HepG2 (cell line): ENCODE data around the gene ADAM15. TPM values are rescaled to one million over a fixed set of nuclear protein-coding genes. Genes with fewer than 3 reads are reported as not detected.

Source experiments
- ATAC-seq: fragments of 200-7000 bp; cut with Tn5 transposase; 3 replicates; pipeline ENCODE4 v1.9.1; 2020; ENCODE audit warnings: mild to moderate bottlenecking, moderate library complexity
- Bru-seq: library from RNA; stranded (reverse); fragments of 400-500 nt; gene quantifications from one replicate; lab custom pipeline; 2021; lab: Mats Ljungman, UMichigan
- BruChase-seq, 2 experiments: library from RNA; stranded (reverse); fragments of 400-500 nt; gene quantifications; one replicate each; lab custom pipeline; 2021; lab: Mats Ljungman, UMichigan
- BruUV-seq: library from RNA; stranded (reverse); fragments of 400-500 nt; replicated peaks from 2 replicates; lab custom pipeline; 2021; lab: Mats Ljungman, UMichigan
- CTCF ChIA-PET: fragments of 300-600 bp; formaldehyde crosslinking; extraction: SDS; loops from one replicate; lab custom pipeline; 2021; ENCODE audit warnings: low total read pairs, inconsistent platforms, low intra/inter-chr PET ratio; lab: Yijun Ruan, JAX
- POLR2A ChIA-PET: fragments of 350-600 bp; sonication (Branson Sonifier 250); formaldehyde crosslinking; loops from one replicate; lab custom pipeline; 2020; ENCODE audit warnings: antibody characterized with exemption, inconsistent platforms; lab: Yijun Ruan, JAX
- DNase-seq: peaks from one replicate; pipeline ENCODE4 v3.0.0-alpha.2; 2015; ENCODE audit warnings: low spot score
- FAIRE-seq: peaks from 3 replicates; lab custom pipeline; 2011; peaks lifted over from hg19 to GRCh38; lab: Jason Lieb, UNC
- H2AFZ ChIP-seq: one replicate; pipeline ENCODE4 v1.6.1; 2011; ENCODE audit warnings: low read length, inconsistent platforms
- H3K27ac ChIP-seq: fragments of 300-600 bp; 3 replicates; pipeline ENCODE4 v1.8.0; 2011; ENCODE audit warnings: mixed run types, mild to moderate bottlenecking, mixed read lengths, low read length, inconsistent platforms; ENCODE audit not compliant: insufficient read depth; ENCODE audit errors: extremely low read length
- H3K27me3 ChIP-seq, 2 experiments: fragments of 200-600 bp in 1 of 2; 2 replicates in 1 of 2; 3 replicates in 1 of 2; pipeline versions ENCODE4 v1.6.0 to v1.8.0; 2011; ENCODE audit warnings: low read length in 2 of 2, mild to moderate bottlenecking in 2 of 2, moderate library complexity in 2 of 2, inconsistent platforms in 1 of 2; ENCODE audit not compliant: insufficient read depth in 2 of 2, control insufficient read depth in 1 of 2
- H3K36me3 ChIP-seq, 2 experiments: fragments of 200-600 bp in 1 of 2; replicated peaks in 1 of 2; 2 replicates in 1 of 2; 3 replicates in 1 of 2; pipeline versions ENCODE4 v1.5.1 to v1.8.0; 2011; ENCODE audit warnings: low read length in 2 of 2, inconsistent platforms in 1 of 2; ENCODE audit not compliant: insufficient read depth in 2 of 2, control insufficient read depth in 1 of 2
- H3K4me1 ChIP-seq: 2 replicates; pipeline ENCODE4 v1.5.1; 2012; ENCODE audit warnings: low read length, inconsistent platforms; ENCODE audit not compliant: insufficient read depth
- H3K4me2 ChIP-seq: 2 replicates; pipeline ENCODE4 v1.6.0; 2011; ENCODE audit warnings: low read depth, low read length, inconsistent platforms
- H3K4me3 ChIP-seq, 3 experiments: fragments of 200-600 bp in 1 of 3; sonication (generic), shearing (Covaris generic) in 1 of 3; replicated peaks in 1 of 3; 2 replicates each; pipeline ENCODE4 v1.5.1; 2011 to 2016; ENCODE audit warnings: low read length in 3 of 3, inconsistent platforms in 2 of 3, low read depth in 2 of 3, mild to moderate bottlenecking in 2 of 3, control low read depth in 1 of 3, mixed read lengths in 1 of 3; ENCODE audit not compliant: insufficient read depth in 1 of 3
- H3K79me2 ChIP-seq: one replicate; pipeline ENCODE4 v1.6.1; 2011; ENCODE audit warnings: low read length, inconsistent platforms; ENCODE audit not compliant: insufficient read depth
- H3K9ac ChIP-seq: 2 replicates; pipeline ENCODE4 v1.6.0; 2011; ENCODE audit warnings: mild to moderate bottlenecking, low read depth, low read length, inconsistent platforms; ENCODE audit not compliant: insufficient read depth
- H3K9me3 ChIP-seq: 2 replicates; pipeline ENCODE4 v1.5.1; 2012; ENCODE audit warnings: mild to moderate bottlenecking, low read length
- H4K20me1 ChIP-seq: 2 replicates; pipeline ENCODE4 v1.6.0; 2011; ENCODE audit warnings: inconsistent platforms, mild to moderate bottlenecking, low read length, moderate library complexity; ENCODE audit not compliant: insufficient read depth
- EEA1 ChIP-seq: sonication (generic); formaldehyde crosslinking; IDR thresholded peaks from 2 replicates; pipeline ENCODE4 v1.5.1; 2020; ENCODE audit warnings: mild to moderate bottlenecking, missing genetic modification reagents, borderline replicate concordance
- ELF3 ChIP-seq: IDR thresholded peaks from 2 replicates; pipeline ENCODE4 v1.6.1; 2016; ENCODE audit warnings: missing genetic modification reagents, missing compliant biosample characterization
- ERF ChIP-seq: IDR thresholded peaks from 2 replicates; pipeline ENCODE4 v1.6.1; 2018; ENCODE audit warnings: missing biosample characterization, missing genetic modification reagents
- HDAC1 ChIP-seq: sonication (generic); formaldehyde crosslinking; IDR thresholded peaks from 2 replicates; pipeline ENCODE4 v1.5.1; 2020; ENCODE audit warnings: mild to moderate bottlenecking, missing genetic modification reagents
- KLF9 ChIP-seq: IDR thresholded peaks from 2 replicates; pipeline ENCODE4 v1.6.1; 2016; ENCODE audit warnings: low read depth
- MXD4 ChIP-seq: IDR thresholded peaks from 2 replicates; pipeline ENCODE4 v1.6.1; 2016; ENCODE audit warnings: mild to moderate bottlenecking, missing biosample characterization, missing genetic modification reagents
- PHF5A ChIP-seq: IDR thresholded peaks from one replicate; pipeline ENCODE4 v1.6.1; 2018; ENCODE audit warnings: low read depth, missing genetic modification reagents; ENCODE audit not compliant: unreplicated experiment
- POGZ ChIP-seq: sonication (generic); formaldehyde crosslinking; IDR thresholded peaks from 2 replicates; pipeline ENCODE4 v1.4.0; 2020; ENCODE audit warnings: mild to moderate bottlenecking, missing genetic modification reagents
- REL ChIP-seq: sonication (generic); formaldehyde crosslinking; conservative IDR thresholded peaks from 2 replicates; pipeline ENCODE4 v1.8.0; 2022; ENCODE audit warnings: mild to moderate bottlenecking, missing genetic modification reagents, moderate library complexity
- TP53 ChIP-seq: sonication (generic); formaldehyde crosslinking; conservative IDR thresholded peaks from 2 replicates; pipeline ENCODE4 v1.4.0; 2020; ENCODE audit warnings: missing genetic modification reagents
- ZNF30 ChIP-seq: sonication (generic); formaldehyde crosslinking; IDR thresholded peaks from 2 replicates; pipeline ENCODE4 v1.5.0; 2020; ENCODE audit warnings: mild to moderate bottlenecking, missing genetic modification reagents
- WGBS: methylation state at CpG from one replicate; pipeline ENCODE4 v1.1.6; 2017; ENCODE audit warnings: low lambda C conversion rate; 5-methylcytosine and 5-hydroxymethylcytosine counted together
- in situ Hi-C: cut with HindIII; loops from 2 replicates; pipeline ENCODE4 v1.10.0; 2017; ENCODE audit warnings: low pct_unique_long_range_greater_than_20kb; ENCODE audit not compliant: extremely low pct_ligation_motif_present
- intact Hi-C: fragments of 100-400 bp; cut with micrococcal nuclease; formaldehyde crosslinking; loops from one replicate; pipeline ENCODE4 v1.10.0; 2022; ENCODE audit not compliant: unreplicated experiment
- long read RNA-seq, 2 experiments: library from RNA in 1 of 2; library from polyadenylated mRNA in 1 of 2; stranded (forward) in 1 of 2; unstranded in 1 of 2; transcript quantifications; one replicate each; pipeline ENCODE4 v2.0.0, GENCODE V29; 2019 to 2022
- polyA minus RNA-seq, 3 experiments: library from RNA; depleted of rRNA, polyadenylated mRNA; stranded (reverse); fragments of >200 nt; gene quantifications; 2 replicates each; pipeline ENCODE4 v1.2.3, GENCODE V29; 2011; ENCODE audit warnings: low replicate concordance in 1 of 3
- polyA plus RNA-seq, 8 experiments: library from polyadenylated mRNA; depleted of rRNA in 3 of 8; stranded (reverse) in 7 of 8; unstranded in 1 of 8; fragments of >200 nt; fragmentation: Illumina TruSeq in 4 of 8; extraction: Trizol in 4 of 8; gene quantifications; 2 replicates each; pipeline versions ENCODE4 v1.2.1 to v1.2.3, GENCODE V29; 2011 to 2016; ENCODE audit warnings: low read depth in 4 of 8, missing spikeins in 1 of 8, mixed read lengths in 1 of 8; ENCODE audit not compliant: insufficient read depth in 1 of 8
- total RNA-seq, 5 experiments: library from RNA; depleted of rRNA; stranded (reverse); fragments of >200 nt; fragmentation: Illumina TruSeq; extraction: Trizol; gene quantifications; 2 replicates each; pipeline ENCODE4 v1.2.3, GENCODE V29; 2016; ENCODE audit warnings: low read depth in 1 of 5
- TF ChIP-seq, protein P1 (sequence below): sonication (generic); formaldehyde crosslinking; IDR thresholded peaks from 2 replicates; pipeline ENCODE4 v1.8.0; 2022; ENCODE audit warnings: low read depth, missing genetic modification reagents

The ADAM15 gene, protein sequence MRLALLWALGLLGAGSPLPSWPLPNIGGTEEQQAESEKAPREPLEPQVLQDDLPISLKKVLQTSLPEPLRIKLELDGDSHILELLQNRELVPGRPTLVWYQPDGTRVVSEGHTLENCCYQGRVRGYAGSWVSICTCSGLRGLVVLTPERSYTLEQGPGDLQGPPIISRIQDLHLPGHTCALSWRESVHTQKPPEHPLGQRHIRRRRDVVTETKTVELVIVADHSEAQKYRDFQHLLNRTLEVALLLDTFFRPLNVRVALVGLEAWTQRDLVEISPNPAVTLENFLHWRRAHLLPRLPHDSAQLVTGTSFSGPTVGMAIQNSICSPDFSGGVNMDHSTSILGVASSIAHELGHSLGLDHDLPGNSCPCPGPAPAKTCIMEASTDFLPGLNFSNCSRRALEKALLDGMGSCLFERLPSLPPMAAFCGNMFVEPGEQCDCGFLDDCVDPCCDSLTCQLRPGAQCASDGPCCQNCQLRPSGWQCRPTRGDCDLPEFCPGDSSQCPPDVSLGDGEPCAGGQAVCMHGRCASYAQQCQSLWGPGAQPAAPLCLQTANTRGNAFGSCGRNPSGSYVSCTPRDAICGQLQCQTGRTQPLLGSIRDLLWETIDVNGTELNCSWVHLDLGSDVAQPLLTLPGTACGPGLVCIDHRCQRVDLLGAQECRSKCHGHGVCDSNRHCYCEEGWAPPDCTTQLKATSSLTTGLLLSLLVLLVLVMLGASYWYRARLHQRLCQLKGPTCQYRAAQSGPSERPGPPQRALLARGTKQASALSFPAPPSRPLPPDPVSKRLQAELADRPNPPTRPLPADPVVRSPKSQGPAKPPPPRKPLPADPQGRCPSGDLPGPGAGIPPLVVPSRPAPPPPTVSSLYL
- 12.3 and 25.6 TPM in 2 replicates for total RNA-seq (2016; rRNA removed; fragmentation: Illumina TruSeq; extraction: Trizol)
- total RNA-seq (2016; cell fraction: cytosol; rRNA removed; fragmentation: Illumina TruSeq; extraction: Trizol; ENCODE audit: low read depth) = 9.4 and 10.0 TPM in 2 replicates
- 11.8 and 25.5 TPM in 2 replicates for total RNA-seq (2016; cell fraction: insoluble cytoplasmic fraction; rRNA removed; fragmentation: Illumina TruSeq; extraction: Trizol)
- 12.6 and 15.4 TPM in 2 replicates for total RNA-seq (2016; cell fraction: membrane; rRNA removed; fragmentation: Illumina TruSeq; extraction: Trizol)
- total RNA-seq (2016; cell fraction: nucleus; rRNA removed; fragmentation: Illumina TruSeq; extraction: Trizol) = 22.9 and 27.4 TPM in 2 replicates
- polyA plus RNA-seq (2011; rRNA removed) = 17.9 and 24.0 TPM in 2 replicates
- 12.5 and 21.6 TPM in 2 replicates for polyA plus RNA-seq (2011; cell fraction: cytosol; rRNA removed)
- polyA plus RNA-seq (2011; cell fraction: nucleus; rRNA removed) = 100 and 115 TPM in 2 replicates
- 14.8 and 20.2 TPM in 2 replicates for polyA plus RNA-seq (2012)
- 8.0 and 8.2 TPM in 2 replicates for polyA plus RNA-seq (2016; cell fraction: cytosol; fragmentation: Illumina TruSeq; extraction: Trizol; ENCODE audit: low read depth)
- 10.2 and 14.0 TPM in 2 replicates for polyA plus RNA-seq (2016; cell fraction: insoluble cytoplasmic fraction; fragmentation: Illumina TruSeq; extraction: Trizol; ENCODE audit: low read depth)
- 11.2 and 16.1 TPM in 2 replicates for polyA plus RNA-seq (2016; cell fraction: membrane; fragmentation: Illumina TruSeq; extraction: Trizol; ENCODE audit: low read depth)
- polyA plus RNA-seq (2016; cell fraction: nucleus; fragmentation: Illumina TruSeq; extraction: Trizol; ENCODE audit: insufficient read depth, low read depth) = 65.2 and 66.0 TPM in 2 replicates
- 69.0 and 416 TPM in 2 replicates for polyA minus RNA-seq (2011; rRNA and poly(A)+ RNA removed; ENCODE audit: low replicate concordance)
- 13.6 and 23.7 TPM in 2 replicates for polyA minus RNA-seq (2011; cell fraction: cytosol; rRNA and poly(A)+ RNA removed)
- 19.4 and 22.5 TPM in 2 replicates for polyA minus RNA-seq (2011; cell fraction: nucleus; rRNA and poly(A)+ RNA removed)
- Bru-seq, nascent RNA = percentile 47 among the genes with signal in this experiment
- percentile 65 among the genes with signal in this experiment for BruChase-seq, experiment 1, labeled RNA remaining after a 6-hour chase
- BruChase-seq, experiment 2, labeled RNA remaining after a 2-hour chase = percentile 58 among the genes with signal in this experiment
- long read RNA-seq, experiment 1, transcript ADAM15-201 (21 exons, 2,799 nt) = major isoform, 9 of 20 reads
- long read RNA-seq, experiment 1, partial matches to known transcripts = 9 of 20 reads
- long read RNA-seq, experiment 1, other reads (novel, unspliced or antisense) = 2 of 20 reads
- long read RNA-seq, experiment 2, transcript ADAM15-201 (21 exons, 2,799 nt) = major isoform, 29 of 91 reads
- long read RNA-seq, experiment 2, partial matches to known transcripts = 31 of 91 reads
- long read RNA-seq, experiment 2, other reads (novel, unspliced or antisense) = 23 of 91 reads

DNA sequence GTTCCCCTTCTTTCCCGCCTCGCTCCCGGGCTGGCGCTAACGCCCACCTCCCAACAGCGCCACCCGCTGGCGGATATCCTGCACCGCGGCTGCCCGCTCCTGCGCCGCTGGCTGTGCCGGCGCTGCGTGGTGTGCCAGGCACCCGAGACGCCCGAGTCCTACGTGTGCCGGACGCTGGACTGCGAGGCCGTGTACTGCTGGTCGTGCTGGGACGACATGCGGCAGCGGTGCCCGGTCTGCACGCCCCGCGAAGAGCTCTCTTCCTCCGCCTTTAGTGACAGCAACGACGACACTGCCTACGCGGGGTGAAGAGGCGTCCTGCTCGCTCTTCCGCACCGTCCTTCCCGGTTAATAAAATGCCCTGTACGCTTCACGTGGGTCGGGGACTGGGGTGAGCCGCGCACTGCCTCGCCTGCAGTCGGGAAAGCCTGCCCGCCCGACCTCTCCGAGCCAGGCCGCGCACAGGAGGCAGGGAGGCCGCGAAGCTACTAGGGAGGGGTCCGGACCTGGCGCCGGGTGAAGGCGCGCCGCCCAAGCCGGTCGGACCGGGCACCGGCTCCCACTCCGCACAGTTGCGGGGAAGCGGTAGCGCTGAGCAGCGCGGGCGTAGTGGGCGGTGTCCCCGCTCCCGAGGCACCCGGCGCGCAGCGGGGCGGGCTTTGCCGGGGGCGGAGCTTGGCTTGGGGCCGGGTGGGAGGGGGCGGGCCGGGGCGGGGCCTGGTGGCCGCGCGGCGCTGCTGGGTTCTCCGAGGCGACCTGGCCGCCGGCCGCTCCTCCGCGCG lies at the start of gene ADAM15:
ADAM15 (plus strand) TSS at position 757 of the 782 bp plus-strand sequence. CDS start 71 bp downstream, outside the sequence.
- CTCF ChIA-PET = interaction anchor here (0.8 to 2.0 kb wide), 3 partner anchors 11 to 34 kb away, joined by 4 to 7 read pairs (median 5); no protein-coding TSS in a partner anchor
- peak; percentile 66 for DNase-seq
- Histone ChIP-seq H3K27me3 (no peaks in the 10 kb centered on the region), H3K27ac (peak within 1 kb of the TSS; percentile 66), H3K36me3 (peaks cover 0 to 3% of the 10 kb centered on the region in 2 experiments; a peak in 1 of 5 replicates), H3K79me2 (no peaks in the 10 kb centered on the region), H3K4me3 (peak within 1 kb of the TSS; percentile 59 to 88 (median 70)), H4K20me1 (no peaks in the 10 kb centered on the region), H3K4me2 (peak within 1 kb of the TSS; percentile 96), H3K9ac (peak within 1 kb of the TSS; percentile 70), H2AFZ (no peak within 1 kb of the TSS), H3K4me1 (peaks cover 55% of the 10 kb centered on the region), H3K9me3 (no peaks in the 10 kb centered on the region)
- in situ Hi-C loops = no loop called here
- 0% methylated on average over 34 of the region's 99 CpGs for WGBS
- no peak for FAIRE-seq
- POLR2A ChIA-PET = interaction anchor here (0.7 to 2.7 kb wide), 15 partner anchors 9 to 106 kb away, joined by 3 to 11 read pairs (median 4); partner anchors contain the start of genes CKS1B, FLAD1, PBXIP1 and PYGO2
- ATAC-seq = peak; percentile 79
- intact Hi-C loops = no loop called here
- no TSS peak for BruUV-seq
- TF ChIP-seq REL (CRISPR knock-in tag) (peak; percentile 76; the same call in 1 of the 2 replicates), POGZ (CRISPR knock-in tag) (peak; percentile 13; the same call in 1 of the 2 replicates), ELF3 (CRISPR knock-in tag) (peak; percentile 72), KLF9 (peak; percentile 85; the same call in 1 of the 2 replicates), ERF (CRISPR knock-in tag) (peak; percentile 77; the same call in 1 of the 2 replicates), EEA1 (peak; percentile 61; the same call in 1 of the 2 replicates), MXD4 (peak; percentile 64), ZNF30 (CRISPR knock-in tag) (0 out of 2 replicates have a peak, but pooled peaks have one; percentile 46), TP53 (CRISPR knock-in tag) (no peak), PHF5A (CRISPR knock-in tag) (peak; percentile 48), HDAC1 (peak; percentile 91)
- TF ChIP-seq, protein P1, sequence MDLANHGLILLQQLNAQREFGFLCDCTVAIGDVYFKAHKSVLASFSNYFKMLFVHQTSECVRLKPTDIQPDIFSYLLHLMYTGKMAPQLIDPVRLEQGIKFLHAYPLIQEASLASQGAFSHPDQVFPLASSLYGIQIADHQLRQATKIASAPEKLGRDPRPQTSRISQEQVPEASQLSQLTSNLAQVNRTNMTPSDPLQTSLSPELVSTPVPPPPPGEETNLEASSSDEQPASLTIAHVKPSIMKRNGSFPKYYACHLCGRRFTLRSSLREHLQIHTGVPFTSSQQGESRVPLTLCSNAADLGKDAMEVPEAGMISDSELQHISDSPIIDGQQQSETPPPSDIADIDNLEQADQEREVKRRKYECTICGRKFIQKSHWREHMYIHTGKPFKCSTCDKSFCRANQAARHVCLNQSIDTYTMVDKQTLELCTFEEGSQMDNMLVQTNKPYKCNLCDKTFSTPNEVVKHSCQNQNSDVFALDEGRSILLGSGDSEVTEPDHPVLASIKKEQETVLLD = peak; percentile 19
